Neural progenitor cell (in vitro differentiated cells): ENCODE data around the gene CCDC169.

Experiments used
- CTCF ChIP-seq: fragments of 200-600 bp; sonication (generic); IDR thresholded peaks from 2 replicates; pipeline ENCODE4 v1.5.1; 2017; ENCODE audit warnings: antibody characterized with exemption, mild to moderate bottlenecking
- EZH2 ChIP-seq: fragments of 200-600 bp; sonication (generic); IDR thresholded peaks from 2 replicates; pipeline ENCODE4 v1.6.1; 2017; ENCODE audit warnings: antibody characterized with exemption, mild to moderate bottlenecking, moderate library complexity
- EZH2phosphoT487 ChIP-seq: fragments of 200-600 bp; sonication (generic); IDR thresholded peaks from 2 replicates; pipeline ENCODE4 v1.6.1; 2017; ENCODE audit warnings: antibody characterized with exemption

DNA sequence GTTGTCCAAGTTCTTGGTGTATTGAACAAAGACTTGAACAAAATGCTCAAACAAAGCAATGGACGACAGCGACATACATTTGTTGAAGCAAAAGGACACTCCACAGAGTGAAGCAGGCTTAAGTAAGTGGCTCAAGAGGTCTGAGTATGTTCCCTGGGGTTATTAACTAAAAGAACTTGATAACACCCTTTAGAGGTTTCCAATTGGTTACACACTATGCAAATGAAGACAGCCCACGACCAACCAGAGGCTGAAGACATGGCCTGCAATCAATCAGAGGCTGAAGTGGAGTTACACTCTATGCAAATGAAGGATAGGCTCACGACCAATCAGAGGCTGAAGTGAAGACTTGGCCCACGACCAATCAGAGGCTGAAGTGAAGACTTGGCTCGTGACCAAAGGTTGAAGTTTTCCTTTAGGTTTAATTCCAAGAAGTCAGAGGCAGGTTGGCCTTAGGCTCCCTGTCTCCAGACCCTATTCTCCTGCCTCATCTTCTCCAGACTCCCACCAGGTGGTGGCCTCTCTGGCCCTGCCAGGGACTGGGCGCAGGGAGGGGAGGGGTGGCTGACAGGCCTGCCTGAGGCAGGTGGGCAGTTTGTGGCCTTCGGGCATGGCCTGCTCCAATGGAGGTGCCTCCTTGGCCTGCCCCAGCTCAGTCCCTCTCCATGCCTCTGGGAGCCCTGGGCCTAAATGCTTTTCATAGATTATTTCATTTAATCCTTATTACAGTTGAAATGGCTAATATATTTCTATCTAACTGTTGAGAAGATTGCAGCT lies 38.1 kb downstream of the CCDC169 start:
- TF ChIP-seq CTCF, result no peak
- TF ChIP-seq EZH2phosphoT487, result no peak
- TF ChIP-seq EZH2, result no peak
